NCI-H2107 treated with DMSO at 0.1 percent for 48 hours (cell line): ENCODE measurements around the gene KLK8.

Experiments used
- DNase-seq: peaks from one replicate; lab custom pipeline; 2025; ENCODE audit not compliant: unreplicated experiment; lab: John Stamatoyannopoulos, UW

KLK8 gene, protein sequence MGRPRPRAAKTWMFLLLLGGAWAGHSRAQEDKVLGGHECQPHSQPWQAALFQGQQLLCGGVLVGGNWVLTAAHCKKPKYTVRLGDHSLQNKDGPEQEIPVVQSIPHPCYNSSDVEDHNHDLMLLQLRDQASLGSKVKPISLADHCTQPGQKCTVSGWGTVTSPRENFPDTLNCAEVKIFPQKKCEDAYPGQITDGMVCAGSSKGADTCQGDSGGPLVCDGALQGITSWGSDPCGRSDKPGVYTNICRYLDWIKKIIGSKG

DNA sequence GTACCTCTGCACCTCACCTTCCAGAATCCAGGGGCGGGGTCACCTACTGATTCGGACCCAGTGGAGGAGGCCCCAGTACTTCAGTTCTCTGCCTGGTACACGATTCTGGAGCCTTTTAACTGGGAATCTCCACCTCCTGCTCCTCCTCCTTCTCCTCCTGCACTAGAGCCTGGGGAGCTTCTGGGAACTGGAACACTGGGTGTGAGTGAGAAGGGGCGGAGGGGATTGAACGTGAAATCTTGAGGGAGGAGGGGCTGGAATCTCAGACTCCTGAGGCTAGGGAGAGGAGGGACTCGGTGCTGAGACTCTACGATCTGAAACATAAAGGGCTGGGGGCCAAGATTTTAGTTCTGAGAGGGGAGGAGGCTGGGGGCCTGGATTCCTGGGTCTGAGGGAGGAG lies at the start of gene KLK8:
TSS of gene KLK8 (minus strand) at position 90 of the 400 bp plus-strand sequence. CDS start 437 bp downstream, outside the sequence.
- DNase-seq: no peak

DNA sequence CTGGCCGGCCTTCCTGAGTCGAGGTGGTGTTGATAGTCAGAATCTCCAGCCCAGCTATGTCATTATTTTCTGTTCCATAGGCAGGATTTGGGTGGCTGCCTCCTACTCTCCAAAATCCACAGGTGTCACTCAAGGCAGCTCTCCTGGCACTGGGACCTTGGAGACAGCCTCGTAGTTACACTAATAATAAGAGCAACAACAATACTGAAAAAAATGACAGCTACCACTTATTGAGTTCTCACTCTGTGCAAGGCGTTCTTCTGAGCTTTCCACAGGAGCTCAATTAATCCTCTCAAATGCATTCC lies 45.6 kb upstream of the KLK8 start:
- peak; percentile 96 for DNase-seq

GRCh38 chr19:51044327-51044726 lies 42.9 kb upstream of the KLK8 start:
- DNase-seq: no peak

- no peak for DNase-seq
Observed at GRCh38 chr19:51043497-51043896, 42.1 kb upstream of the KLK8 start.

DNA sequence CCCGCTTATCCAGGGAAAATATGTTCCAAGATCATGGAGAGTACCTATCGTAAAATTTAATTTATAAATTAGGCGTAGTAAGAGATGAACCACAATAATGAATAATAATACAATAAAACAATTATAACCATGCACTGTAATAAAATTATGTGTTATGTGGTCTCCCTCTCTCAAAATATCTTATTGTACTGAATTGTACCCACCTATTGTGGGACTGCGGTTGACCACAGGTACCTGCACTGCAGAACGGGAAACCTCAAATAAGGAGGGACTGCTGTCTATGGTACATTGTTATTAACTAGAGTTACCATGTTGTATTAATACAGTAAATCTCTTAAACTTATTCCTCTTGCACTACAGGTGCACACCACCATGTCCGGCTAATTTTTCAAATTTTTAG lies 38.7 kb upstream of the KLK8 start:
- DNase-seq: no peak

GRCh38 chr19:51036519-51036918 lies 35.1 kb upstream of the KLK8 start:
- no peak for DNase-seq

DNA sequence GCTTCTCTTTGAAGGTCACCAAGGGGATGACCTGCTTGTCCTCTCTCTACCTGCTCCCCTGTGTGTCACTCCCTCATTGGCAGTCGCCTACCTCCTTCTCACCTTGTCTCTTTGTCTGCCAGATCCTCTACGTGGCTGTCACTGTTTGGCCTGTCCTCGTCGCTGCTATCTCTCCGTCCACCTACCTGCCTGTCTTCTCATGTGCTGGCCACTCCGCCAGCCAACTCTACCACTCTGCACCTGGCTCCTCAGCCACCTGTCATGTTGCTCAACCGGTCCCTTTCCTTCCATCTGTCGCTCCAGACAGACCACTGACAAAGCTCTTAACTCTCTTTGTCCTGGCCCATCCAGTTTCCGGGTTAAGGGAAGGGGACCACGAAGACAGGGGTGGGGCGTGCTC lies 33.3 kb upstream of the KLK8 start, which contains the start of gene KLK12:
TSS of gene KLK12 (minus strand) at position 299 of the 400 bp plus-strand sequence. CDS start 381 bp downstream, outside the sequence.
- peak; percentile 50 for DNase-seq

- DNase-seq: no peak
Observed at GRCh38 chr19:51031880-51032225, 30.4 kb upstream of the KLK8 start.

GRCh38 chr19:51031220-51031879 lies 29.9 kb upstream of the KLK8 start:
- DNase-seq: no peak

GRCh38 chr19:51030631-51031030 lies 29.2 kb upstream of the KLK8 start:
- DNase-seq: no peak

- no peak for DNase-seq
Observed at GRCh38 chr19:51029718-51030117, 28.3 kb upstream of the KLK8 start.

DNA sequence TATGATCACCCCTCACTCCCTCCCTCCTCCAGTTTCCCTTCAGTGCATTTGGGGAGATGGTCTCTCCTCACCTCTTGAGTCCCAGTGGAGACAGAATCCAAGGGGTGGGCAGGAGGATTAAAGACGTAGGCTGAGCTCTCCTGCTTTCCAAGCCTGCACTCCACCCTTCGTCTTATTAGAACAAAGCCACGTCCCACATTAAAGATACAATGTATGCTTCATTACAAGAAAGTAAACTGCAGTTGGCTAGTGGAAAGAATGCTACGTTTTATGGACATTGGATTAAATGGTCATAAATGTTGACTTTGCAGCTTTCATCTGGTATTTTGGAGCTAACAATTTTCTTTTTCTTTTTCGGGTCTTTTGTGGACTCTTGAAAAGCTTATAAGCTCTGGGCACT lies 26.5 kb upstream of the KLK8 start:
- DNase-seq: no peak

DNA sequence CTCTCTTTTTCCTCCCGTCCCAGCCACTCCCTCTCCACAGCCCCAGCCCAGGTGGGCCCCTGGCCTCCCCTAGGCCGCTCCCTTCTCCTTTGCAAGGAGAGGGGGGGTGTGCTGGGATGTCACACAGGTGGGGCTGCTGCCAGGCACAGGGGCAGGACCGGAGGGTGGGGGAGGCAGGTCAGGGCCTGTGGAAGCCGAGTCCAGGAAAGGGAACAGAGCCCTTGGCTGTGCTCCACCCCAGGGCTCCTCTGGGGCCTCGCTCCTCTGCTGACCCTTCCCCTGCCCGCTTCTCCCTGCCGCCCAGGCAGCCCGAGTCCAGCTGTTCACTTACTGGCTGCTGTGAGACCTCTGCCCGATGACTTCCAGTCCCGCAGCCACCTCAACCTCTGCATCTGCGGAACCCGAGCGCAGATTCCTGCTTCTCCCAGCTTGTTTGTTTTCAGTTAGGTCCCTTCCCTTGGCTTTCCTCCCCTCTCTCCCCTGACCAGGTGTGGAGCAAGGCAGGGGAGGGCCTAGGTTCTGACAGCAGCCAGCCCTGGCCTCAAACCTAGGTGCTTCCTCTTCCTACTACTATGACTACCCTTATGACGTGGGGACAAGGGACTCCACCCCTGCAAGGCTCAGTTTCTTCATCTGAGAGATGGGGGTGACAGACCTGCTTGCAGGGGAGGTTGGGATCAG lies 25.9 kb upstream of the KLK8 start:
- DNase-seq: no peak

DNA sequence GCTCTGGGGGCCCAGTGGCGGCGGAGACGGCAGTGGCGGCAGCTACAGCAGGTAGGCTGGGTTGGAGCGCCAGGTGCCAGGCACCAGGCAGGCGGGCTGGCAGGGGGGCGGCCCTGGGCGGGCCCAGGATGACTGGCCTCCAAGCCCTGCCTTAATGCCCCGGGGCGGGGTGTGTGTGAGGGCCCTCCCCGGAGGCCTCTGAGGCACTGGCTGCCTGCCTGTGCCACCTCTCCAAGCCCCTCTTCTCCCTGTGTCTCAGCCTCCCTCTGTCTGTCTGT lies 25.1 kb upstream of the KLK8 start, which contains the start of gene KLK11:
TSS of gene KLK11 (minus strand) at position 63 of the 278 bp plus-strand sequence. CDS start 985 bp downstream, outside the sequence.
- peak; percentile 62 for DNase-seq

GRCh38 chr19:51025809-51026553 lies 24.6 kb upstream of the KLK8 start:
- peak; percentile 63 for DNase-seq

DNA sequence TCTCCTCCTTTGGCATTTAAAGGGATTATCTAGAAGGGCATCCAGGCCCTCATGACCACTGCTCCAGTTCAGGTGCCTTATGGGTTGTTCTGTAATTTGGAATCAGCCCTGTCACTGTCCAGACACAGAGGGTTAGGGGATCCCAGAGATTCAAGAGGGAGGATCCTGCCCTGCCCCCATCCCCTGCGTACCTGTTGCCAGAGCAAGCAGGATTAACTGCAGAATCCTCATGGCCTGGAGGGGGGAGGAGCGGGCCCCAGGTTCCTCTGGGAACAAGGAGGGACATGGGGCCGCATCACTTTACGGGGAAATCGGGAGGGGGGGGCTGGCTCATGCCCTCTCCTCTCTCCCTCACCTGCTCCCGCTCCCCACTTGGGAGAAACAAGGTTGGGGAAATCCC lies 24.0 kb upstream of the KLK8 start:
- DNase-seq: peak; percentile 63

DNA sequence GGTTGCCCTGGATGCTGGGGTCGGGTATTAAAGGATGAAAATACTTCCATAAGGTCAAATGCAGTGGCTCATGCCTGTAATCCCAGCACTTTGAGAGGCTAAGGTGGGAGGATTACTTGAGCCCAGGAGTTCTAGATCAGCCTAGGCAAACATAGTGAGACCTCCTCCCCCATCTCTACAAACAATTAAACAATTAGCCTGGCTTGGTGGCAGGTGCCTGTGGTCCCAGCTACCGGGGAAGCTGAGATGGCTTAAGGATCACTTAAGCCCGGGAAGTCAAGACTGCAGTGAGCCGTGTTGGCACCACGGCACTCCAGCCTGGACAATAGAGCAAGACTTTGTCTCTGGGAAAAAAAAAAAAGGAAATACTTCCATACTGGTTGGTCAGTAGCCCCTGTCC lies 23.5 kb upstream of the KLK8 start:
- peak; percentile 69 for DNase-seq

- DNase-seq: no peak
Observed at GRCh38 chr19:51023946-51024345, 22.5 kb upstream of the KLK8 start.

- no peak for DNase-seq
Observed at GRCh38 chr19:51022526-51022925, 21.1 kb upstream of the KLK8 start.

GRCh38 chr19:51020988-51021651 lies 19.7 kb upstream of the KLK8 start:
- DNase-seq: peak; percentile 65

DNA sequence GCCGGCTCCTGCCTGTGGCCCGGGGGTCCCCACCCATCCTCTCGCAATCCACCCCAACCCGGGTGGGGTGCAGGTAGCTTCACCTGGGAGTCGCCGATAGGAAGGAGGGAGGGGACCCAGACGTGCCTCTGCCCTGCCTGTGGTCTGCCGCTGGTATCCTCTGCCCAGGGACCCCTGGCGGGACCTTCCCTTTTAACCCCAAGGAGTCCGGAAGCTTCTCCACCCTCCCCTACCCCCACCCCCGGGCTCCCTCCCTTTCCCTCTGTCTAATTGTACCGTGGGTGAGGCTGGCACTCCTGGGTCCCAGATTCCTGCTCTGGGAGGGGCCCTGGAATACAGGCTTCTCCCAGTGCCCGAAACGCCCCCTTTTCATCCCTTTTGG lies 18.1 kb upstream of the KLK8 start, which contains the start of gene KLK10:
TSS of gene KLK10 (minus strand) at position 166 of the 382 bp plus-strand sequence. CDS start 579 bp downstream, outside the sequence.
- no peak for DNase-seq
